ENCODE measurements around the gene RXYLT1.
A peak's percentile ranks its signal among the peaks of the same experiment; 100 is the strongest.
"Not testable (repeated sequence)": the region's sequence is repeated elsewhere in the genome, so short reads cannot be mapped to it uniquely, and the experiment has no call there.

Gene RXYLT1

DNA sequence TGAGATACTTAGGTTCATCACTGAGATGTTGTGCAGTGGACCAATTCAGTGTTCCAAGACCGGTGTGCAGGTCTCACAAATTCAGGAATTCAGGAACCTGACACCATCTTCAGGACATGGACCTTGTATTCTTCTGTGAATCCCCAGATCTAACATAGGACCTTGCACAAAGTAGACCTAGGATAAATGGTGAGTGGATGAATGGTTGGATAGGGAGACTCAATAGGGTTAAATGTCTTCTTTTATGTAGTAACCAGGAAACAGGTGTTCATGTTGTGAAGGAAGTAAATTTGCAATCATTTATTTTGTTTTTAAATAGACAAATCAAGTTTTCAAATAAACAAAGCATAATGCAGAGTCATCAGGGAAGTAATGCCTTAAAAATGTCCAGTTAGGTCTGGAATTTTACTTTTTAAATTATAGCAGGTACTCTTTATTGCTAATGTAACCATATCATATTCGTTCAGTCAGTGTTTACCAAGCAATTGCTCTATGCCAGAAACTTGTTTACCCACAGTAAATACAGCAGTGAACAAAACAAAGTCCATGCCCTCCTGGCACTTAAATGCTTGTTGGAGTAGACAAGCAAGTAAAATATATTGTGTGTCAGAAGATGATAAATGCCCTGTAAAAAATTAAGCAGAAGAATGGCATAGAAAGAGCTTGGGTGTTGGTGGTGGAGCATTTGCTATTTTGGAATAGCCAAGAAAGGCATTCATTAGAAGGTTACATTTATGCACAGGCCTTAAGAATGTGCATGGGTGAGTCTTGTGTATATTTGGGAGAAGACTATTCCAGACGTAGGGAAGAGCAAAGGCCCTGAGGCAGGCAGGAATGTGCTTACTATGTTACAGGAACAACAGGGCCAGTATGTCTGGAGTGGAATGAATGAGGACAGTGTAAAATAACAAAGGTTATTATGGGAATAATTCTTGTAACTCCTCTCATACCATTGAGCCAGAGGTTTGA, 26.3 kb downstream of the RXYLT1 start:
- no peak for DNase-seq

DNA sequence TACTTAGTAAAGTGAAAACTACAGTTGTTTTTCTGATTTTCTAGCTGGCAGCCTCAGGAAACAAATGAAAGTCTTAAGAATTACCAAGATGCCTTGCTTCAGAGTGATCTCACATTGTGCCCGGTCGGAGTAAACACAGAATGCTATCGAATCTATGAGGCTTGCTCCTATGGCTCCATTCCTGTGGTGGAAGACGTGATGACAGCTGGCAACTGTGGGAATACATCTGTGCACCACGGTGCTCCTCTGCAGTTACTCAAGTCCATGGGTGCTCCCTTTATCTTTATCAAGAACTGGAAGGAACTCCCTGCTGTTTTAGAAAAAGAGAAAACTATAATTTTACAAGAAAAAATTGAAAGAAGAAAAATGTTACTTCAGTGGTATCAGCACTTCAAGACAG, 28.9 kb downstream of the RXYLT1 start:
- DNase-seq, result no peak

DNA sequence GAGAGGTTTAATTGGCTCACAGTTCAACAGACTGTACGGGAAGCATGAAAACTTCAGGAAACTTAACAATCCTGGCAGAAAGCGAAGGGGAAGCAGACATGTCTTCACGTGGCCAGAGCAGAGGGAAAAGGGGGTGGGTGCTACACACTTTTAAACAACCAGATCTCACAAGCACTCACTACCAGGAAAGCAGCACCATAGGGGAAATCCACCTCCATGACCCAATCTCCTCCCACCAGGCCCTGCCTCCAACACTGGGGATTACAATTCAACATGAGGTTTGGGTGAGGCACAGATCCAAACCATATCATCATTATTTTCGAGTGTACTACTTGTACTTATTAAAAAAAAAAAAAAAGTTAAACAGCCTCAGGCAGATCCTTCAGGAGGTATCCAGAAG, 29.9 kb downstream of the RXYLT1 start:
- no peak for DNase-seq

DNA sequence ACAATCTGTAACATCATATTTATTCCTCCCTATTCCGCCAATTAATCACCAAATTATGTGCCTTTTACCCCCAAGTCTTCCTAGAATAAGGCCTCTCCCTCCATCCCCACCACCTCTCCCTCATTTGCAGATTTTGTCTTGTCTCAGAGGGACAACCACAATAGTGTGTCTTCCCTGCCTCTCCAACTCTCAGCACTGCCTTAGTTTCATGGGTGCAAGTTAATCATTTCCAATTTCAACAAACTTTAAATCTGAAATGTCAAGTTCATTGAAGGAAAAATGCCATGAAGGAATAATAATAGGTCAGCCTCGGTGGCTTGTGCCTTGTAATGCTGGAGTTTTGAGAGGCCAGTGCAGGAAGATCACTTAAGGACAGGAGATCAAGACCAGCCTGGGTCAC, 31.6 kb downstream of the RXYLT1 start:
- DNase-seq, result no peak

GRCh38 chr12:63811755-63812154, 32.0 kb downstream of the RXYLT1 start:
- no peak for DNase-seq

DNA sequence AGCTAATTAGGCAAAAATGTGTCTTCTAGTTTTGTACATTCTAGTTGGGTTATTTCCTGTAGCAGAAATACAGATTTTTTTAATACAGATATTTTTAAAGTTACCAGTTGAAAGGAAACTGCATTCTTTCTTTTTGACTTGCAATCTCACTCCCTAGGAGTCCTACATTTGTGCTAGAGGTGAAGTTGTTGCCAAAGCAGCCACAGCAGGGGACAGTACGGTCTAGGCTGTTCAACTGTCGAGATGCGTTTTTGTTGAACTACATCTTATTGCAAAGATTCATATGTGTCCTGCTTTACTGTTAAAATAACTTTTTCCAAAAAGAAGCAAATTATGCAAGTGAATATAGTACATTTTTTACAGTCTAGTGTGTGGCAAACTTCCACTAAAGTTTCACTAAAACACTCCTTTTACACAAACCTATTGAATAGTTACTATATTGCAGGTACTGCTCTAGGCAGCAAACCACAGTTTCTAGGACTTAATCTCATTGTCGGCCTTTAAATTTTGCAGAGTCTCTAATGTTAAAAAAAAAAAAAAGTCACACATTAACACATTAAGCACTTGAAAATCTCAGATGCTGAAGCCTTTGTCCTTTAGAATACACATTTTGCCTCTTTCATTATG, 34.5 kb downstream of the RXYLT1 start:
- DNase-seq, result no peak

DNA sequence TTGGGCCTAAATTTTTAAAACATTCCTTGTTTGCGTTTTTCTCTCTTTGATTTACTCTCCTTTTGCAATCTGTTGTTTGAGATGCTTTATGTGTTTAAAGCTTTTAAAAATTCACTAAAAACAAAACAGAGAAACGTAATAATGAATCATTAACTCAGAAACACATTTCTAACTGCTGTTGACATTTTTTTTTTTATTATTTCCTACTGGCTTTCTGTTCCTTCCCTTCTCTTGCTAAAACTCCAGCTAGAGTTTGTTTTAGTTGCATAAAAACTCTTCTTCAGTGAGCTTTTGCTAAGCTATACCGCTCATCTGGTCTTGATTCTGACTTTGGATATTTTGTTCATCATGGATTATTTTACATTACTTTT, 35.8 kb downstream of the RXYLT1 start:
- DNase-seq, result no peak

GRCh38 chr12:63816031-63816430, 36.3 kb downstream of the RXYLT1 start:
- DNase-seq, result no peak

DNA sequence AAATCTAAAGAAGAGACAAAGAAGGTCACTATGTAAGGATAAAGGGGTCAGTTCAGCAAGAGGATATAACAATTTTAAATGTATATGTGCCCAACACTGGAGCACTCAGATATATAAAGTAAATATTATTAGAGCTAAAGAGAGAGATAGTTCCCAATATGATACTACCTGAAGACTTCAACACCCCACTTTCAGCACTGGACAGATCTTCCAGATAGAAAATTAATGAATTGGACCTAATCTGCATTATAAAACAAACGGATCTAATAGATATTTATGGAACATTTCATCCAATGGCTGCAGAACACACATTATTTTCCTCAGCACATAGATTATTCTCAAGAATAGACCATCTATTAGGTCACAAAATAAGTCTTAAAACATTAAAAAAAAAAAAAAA, 40.7 kb downstream of the RXYLT1 start:
- DNase-seq, result no peak

GRCh38 chr12:63821781-63822251, 42.1 kb downstream of the RXYLT1 start:
- DNase-seq, result no peak

GRCh38 chr12:63822352-63822751, 42.6 kb downstream of the RXYLT1 start:
- DNase-seq, result peak; percentile 12

DNA sequence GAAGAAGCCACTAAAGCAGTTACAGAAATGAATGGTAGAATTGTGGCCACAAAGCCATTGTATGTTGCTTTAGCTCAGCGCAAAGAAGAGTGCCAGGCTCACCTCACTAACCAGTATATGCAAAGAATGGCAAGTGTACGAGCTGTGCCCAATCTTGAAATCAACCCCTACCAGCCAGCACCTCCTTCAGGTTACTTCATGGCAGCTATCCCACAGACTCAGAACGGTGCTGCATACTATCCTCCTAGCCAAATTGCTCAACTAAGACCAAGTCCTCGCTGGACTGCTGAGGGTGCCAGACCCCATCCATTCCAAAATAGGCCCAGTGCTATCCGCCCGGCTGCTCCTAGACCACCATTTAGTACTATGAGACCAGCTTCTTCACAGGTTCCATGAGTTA, 43.3 kb downstream of the RXYLT1 start:
- DNase-seq, result no peak

DNA sequence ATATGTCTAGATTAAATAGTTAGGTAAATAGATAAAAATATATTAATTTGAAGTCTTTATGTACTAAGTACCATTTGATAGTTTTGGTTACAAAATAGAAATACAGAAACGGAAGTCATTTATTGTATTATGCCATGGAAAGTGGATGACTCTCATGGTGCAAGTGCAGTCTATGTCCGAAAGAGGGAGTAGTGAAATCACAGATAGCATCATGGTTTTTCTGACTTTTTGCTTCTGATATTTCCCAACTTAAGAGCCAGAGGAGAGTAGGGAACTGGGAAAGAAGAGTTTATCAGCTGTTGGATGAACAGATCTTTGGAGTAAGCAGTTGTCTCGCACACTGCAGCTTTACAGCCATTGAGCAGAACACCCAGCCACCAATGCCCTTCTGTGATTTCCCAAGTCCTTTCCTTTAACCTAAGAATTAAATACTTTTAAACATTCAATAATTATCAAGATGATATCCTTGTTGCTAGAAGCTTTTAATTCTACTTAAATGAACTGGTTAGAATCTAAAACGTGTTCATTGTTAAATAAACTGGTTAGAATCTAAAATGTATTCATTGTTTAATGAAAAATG, 46.4 kb downstream of the RXYLT1 start:
- peak; percentile 46 for DNase-seq

DNA sequence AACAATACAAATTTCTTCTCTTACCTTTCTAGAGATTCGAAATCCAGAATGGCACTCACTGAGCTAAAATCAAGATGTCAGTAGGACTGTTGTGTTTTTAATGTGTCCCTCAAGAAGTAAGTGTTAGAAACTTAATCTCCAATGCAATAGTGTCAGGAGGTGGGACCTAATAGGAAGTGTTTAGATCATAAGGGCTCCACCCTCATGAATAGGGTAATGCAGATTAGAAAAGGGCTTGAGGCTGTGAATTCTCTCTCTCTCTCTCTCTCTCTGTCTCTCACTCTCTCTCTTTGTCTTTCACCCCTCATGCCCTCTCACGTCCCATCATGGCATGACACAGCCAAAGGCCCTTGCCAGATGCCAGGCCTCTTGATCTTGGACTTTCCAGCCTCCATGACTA, 49.2 kb downstream of the RXYLT1 start:
- DNase-seq, result no peak

- DNase-seq, result no peak
Measured at GRCh38 chr12:63836046-63836445, 56.3 kb downstream of the RXYLT1 start.

- no peak for DNase-seq
Measured at GRCh38 chr12:63836936-63837335, 57.2 kb downstream of the RXYLT1 start.

GRCh38 chr12:63838411-63838810, 58.7 kb downstream of the RXYLT1 start:
- DNase-seq, result no peak

DNA sequence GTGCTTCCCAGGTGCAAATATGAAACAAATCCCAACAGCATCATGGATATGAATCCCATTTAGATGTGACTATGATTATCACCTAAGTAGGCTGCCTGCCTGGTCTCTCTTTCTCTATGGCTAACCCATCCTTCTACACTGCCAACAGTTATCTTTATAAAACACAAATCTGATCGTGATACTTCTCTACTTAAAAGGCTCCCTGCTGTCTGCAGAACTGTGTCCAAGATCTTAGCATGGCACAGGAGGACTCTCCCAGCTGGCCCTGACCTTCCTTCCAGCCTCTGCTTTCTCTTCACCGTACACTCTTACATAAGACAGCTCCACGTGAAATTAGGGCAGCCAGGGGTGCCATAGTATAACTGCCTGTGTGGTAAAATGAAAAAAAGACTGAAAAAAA, 61.3 kb downstream of the RXYLT1 start:
- DNase-seq, result no peak

DNA sequence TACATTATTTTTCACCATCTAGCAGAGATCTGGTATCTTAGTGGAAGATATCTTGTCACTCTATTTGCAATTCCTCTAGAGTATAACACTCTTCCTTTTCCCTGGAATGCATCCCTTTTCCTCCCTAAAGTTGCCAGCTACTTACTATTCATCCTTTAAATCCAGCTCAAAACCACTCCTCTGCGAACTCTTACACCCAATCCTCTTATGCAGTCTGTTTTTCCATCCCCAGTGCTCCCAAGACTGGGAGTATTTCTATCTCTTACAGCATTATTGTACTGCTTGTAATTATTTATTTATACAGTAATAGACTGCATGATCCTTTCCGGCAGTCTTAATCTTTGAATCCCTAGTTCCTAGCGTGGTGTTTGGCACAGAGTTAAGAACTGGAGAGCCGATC, 61.9 kb downstream of the RXYLT1 start:
- DNase-seq, result no peak

DNA sequence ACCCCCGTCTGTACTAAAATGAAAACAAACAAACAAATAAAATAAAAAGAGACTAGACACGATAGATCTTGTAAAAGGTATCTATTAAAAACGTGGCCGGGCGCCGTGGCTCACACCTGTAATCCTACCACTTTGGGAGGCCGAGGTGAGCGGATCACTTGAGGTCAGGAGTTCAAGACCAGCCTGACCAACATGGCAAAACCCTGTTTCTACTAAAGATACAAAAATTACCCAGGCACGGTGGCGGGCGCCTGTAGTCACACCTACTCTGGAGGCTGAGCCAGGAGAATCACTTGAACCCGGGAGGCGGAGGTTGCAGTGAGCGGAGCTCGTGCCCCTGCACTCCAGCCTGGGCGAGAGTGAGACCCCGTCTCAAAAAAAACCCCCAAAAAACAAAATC, 63.0 kb downstream of the RXYLT1 start:
- DNase-seq, result not testable (repeated sequence)

- DNase-seq, result no peak
Measured at GRCh38 chr12:63843254-63843720, 63.6 kb downstream of the RXYLT1 start.

GRCh38 chr12:63843721-63844390, 64.1 kb downstream of the RXYLT1 start:
- peak; percentile 90 for DNase-seq
